ENCODE results near the gene METTL25B.

DNA sequence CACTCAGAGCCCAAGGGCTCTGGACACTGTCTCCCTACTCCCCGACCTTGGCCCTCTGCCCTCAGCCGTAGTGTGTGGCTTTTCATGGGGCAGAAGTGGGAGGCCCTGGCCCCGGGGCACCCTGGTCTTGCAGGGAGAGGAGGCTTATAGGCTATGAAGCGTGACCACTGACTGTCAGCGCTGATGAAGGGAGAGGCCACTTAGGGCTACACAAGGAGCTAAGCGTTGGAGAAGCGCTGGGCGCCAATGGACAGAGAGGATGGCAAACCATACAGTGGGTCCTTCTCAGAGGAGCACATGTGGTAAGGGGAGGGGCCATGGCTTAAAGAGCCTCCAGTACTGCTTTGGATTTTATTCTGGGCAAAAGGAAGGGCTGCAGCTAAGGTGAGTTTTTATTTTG, 30.8 kb upstream of the METTL25B start:
- TF ChIP-seq CTCF (IDR thresholded peaks at IDR 0.05) (no peak), POLR2A (IDR thresholded peaks at IDR 0.05) (no peak)
